HCT116 (cell line): ENCODE measurements around the gene SPATA25. TPM values are rescaled to one million over a fixed set of nuclear protein-coding genes. Genes with fewer than 3 reads are reported as not detected.
"Not testable (repeated sequence)": the region's sequence is repeated elsewhere in the genome, so short reads cannot be mapped to it uniquely, and the experiment has no call there.

Experiments
- ATAC-seq: fragments of 200-7000 bp; cut with Tn5 transposase; 2 replicates; pipeline ENCODE4 v1.9.1; 2020; ENCODE audit warnings: mild to moderate bottlenecking, moderate library complexity
- BruUV-seq: library from RNA; stranded (reverse); fragments of 400-500 nt; replicated peaks from 2 replicates; lab custom pipeline; 2021; lab: Mats Ljungman, UMichigan
- CTCF ChIA-PET: fragments of 300-600 bp; sonication (Branson Sonifier 250); formaldehyde crosslinking; loops from one replicate; lab custom pipeline; 2021; ENCODE audit warnings: antibody characterized with exemption; lab: Charles Lee
- POLR2A ChIA-PET: fragments of 300-600, 350-600 bp; sonication (Branson Sonifier 250); formaldehyde crosslinking; loops from one replicate; lab custom pipeline; 2021; ENCODE audit warnings: antibody characterized with exemption; lab: Charles Lee
- RAD21 ChIA-PET, 2 experiments: fragments of 300-600 bp; sonication (Branson Sonifier 250); formaldehyde crosslinking; loops; one replicate each; lab custom pipeline; 2023; ENCODE audit warnings: low total read pairs in 2 of 2; ENCODE audit not compliant: uncharacterized antibody in 2 of 2, unreplicated experiment in 2 of 2, low non-redundant PET in 1 of 2; lab: Charles Lee
- DNase-seq: peaks from one replicate; pipeline ENCODE4 v3.0.0-alpha.2; 2010; ENCODE audit warnings: low read depth, low spot score
- H2AFZ ChIP-seq: fragments of 200-600 bp; shearing (Covaris generic), sonication (generic); 2 replicates; pipeline ENCODE4 v1.6.1; 2017; ENCODE audit warnings: low read depth, mixed run types, mixed read lengths, antibody characterized with exemption, low read length; ENCODE audit not compliant: poor library complexity, severe bottlenecking
- H3K27ac ChIP-seq: 2 replicates; pipeline ENCODE4 v1.5.1; 2012; ENCODE audit warnings: low read depth, low read length
- H3K27me3 ChIP-seq: fragments of 200-600 bp; sonication (generic); 2 replicates; pipeline ENCODE4 v1.6.1; 2016; ENCODE audit warnings: mixed run types, low read length, mixed read lengths; ENCODE audit not compliant: insufficient read depth
- H3K36me3 ChIP-seq, 2 experiments: fragments of 200-500 bp in 1 of 2; fragments of 200-600 bp in 1 of 2; sonication (Bioruptor generic) in 1 of 2; sonication (generic) in 1 of 2; 2 replicates each; pipeline versions ENCODE4 v1.5.1 to v1.6.1; 2014 to 2016; ENCODE audit warnings: low read length in 2 of 2, inconsistent platforms in 1 of 2, mixed read lengths in 1 of 2, mixed run types in 1 of 2; ENCODE audit not compliant: insufficient read depth in 2 of 2, control insufficient read depth in 1 of 2
- H3K4me1 ChIP-seq, 2 experiments: fragments of 200-600 bp in 1 of 2; sonication (generic) in 1 of 2; 2 replicates each; pipeline versions ENCODE4 v1.5.1 to v1.6.1; 2012 to 2017; ENCODE audit warnings: low read length in 2 of 2, inconsistent platforms in 1 of 2, mild to moderate bottlenecking in 1 of 2, mixed read lengths in 1 of 2, mixed run types in 1 of 2, moderate library complexity in 1 of 2; ENCODE audit not compliant: insufficient read depth in 2 of 2, control insufficient read depth in 1 of 2
- H3K4me2 ChIP-seq: fragments of 200-600 bp; sonication (generic); 2 replicates; pipeline ENCODE4 v1.6.1; 2017; ENCODE audit warnings: mixed run types, low read length, mixed read lengths
- H3K4me3 ChIP-seq, 2 experiments: fragments of 200-600 bp in 1 of 2; sonication (generic) in 1 of 2; replicated peaks in 1 of 2; 2 replicates each; pipeline ENCODE4 v1.5.1; 2011 to 2016; ENCODE audit warnings: low read length in 2 of 2, control low read depth in 1 of 2, low read depth in 1 of 2, mild to moderate bottlenecking in 1 of 2, mixed read lengths in 1 of 2, mixed run types in 1 of 2
- H3K79me2 ChIP-seq: fragments of 200-600 bp; sonication (generic); 2 replicates; pipeline ENCODE4 v1.6.1; 2017; ENCODE audit warnings: mild to moderate bottlenecking, mixed run types, low read length, moderate library complexity, mixed read lengths; ENCODE audit not compliant: insufficient read depth
- H3K9ac ChIP-seq: fragments of 200-600 bp; sonication (generic); 2 replicates; pipeline ENCODE4 v1.6.1; 2016; ENCODE audit warnings: low read length, mixed read lengths
- H3K9me2 ChIP-seq: fragments of 200-600 bp; sonication (generic), shearing (Covaris generic); 2 replicates; pipeline ENCODE4 v1.6.1; 2017; ENCODE audit warnings: mixed run types, mild to moderate bottlenecking, moderate library complexity; ENCODE audit not compliant: insufficient read depth
- H3K9me3 ChIP-seq, 2 experiments: fragments of 200-500 bp in 1 of 2; fragments of 200-600 bp in 1 of 2; sonication (Bioruptor generic) in 1 of 2; sonication (generic) in 1 of 2; 2 replicates each; pipeline ENCODE4 v1.6.1; 2014 to 2017; ENCODE audit warnings: low read length in 2 of 2, mixed read lengths in 2 of 2, inconsistent platforms in 1 of 2, low read depth in 1 of 2, mild to moderate bottlenecking in 1 of 2, mixed run types in 1 of 2, moderate library complexity in 1 of 2; ENCODE audit not compliant: control insufficient read depth in 1 of 2, insufficient read depth in 1 of 2
- H4K20me1 ChIP-seq: fragments of 200-600 bp; sonication (generic), shearing (Covaris generic); 2 replicates; pipeline ENCODE4 v1.6.1; 2017; ENCODE audit warnings: mixed run types, mild to moderate bottlenecking, moderate library complexity; ENCODE audit not compliant: insufficient read depth
- ATF3 ChIP-seq: IDR thresholded peaks from 2 replicates; pipeline ENCODE4 v1.6.1; 2012
- CBX3 ChIP-seq: IDR thresholded peaks from 2 replicates; pipeline ENCODE4 v1.6.1; 2012; ENCODE audit warnings: low read depth
- EZH2phosphoT487 ChIP-seq: fragments of 200-600 bp; IDR thresholded peaks from 2 replicates; pipeline ENCODE4 v1.6.1; 2018; ENCODE audit warnings: antibody characterized with exemption, borderline replicate concordance
- FOSL1 ChIP-seq: IDR thresholded peaks from 2 replicates; pipeline ENCODE4 v1.6.1; 2012; ENCODE audit warnings: low read depth
- RAD21 ChIP-seq: IDR thresholded peaks from 2 replicates; pipeline ENCODE4 v1.6.1; 2012; ENCODE audit warnings: low read depth, mild to moderate bottlenecking
- SIN3A ChIP-seq: IDR thresholded peaks from 2 replicates; pipeline ENCODE4 v1.6.1; 2012; ENCODE audit warnings: low read depth
- SP1 ChIP-seq: IDR thresholded peaks from 2 replicates; pipeline ENCODE4 v1.6.1; 2012; ENCODE audit warnings: low read depth
- ZFX ChIP-seq: fragments of 450-650 bp; IDR thresholded peaks from 2 replicates; pipeline ENCODE4 v1.6.1; 2017
- ZNF274 ChIP-seq: fragments of 200-500 bp; sonication (Bioruptor generic); IDR thresholded peaks from 2 replicates; pipeline ENCODE4 v1.6.1; 2014; ENCODE audit warnings: mild to moderate bottlenecking, low read depth, low read length, inconsistent platforms
- intact Hi-C: fragments of 100-400 bp; cut with micrococcal nuclease; formaldehyde crosslinking; loops from 2 replicates; pipeline ENCODE4 v1.10.0; 2022
- total RNA-seq: library from RNA; stranded (reverse); gene quantifications from one replicate; pipeline ENCODE4 v1.2.1, GENCODE V29; 2021; ENCODE audit not compliant: unreplicated experiment
- TF ChIP-seq, protein P1 (sequence below), 3 experiments: fragments of 200-600 bp in 1 of 3; sonication (generic) in 1 of 3; IDR thresholded peaks in 2 of 3; conservative IDR thresholded peaks in 1 of 3; 2 replicates each; pipeline ENCODE4 v1.5.1; 2012 to 2017; ENCODE audit warnings: low read depth in 2 of 3, low read length in 2 of 3, antibody characterized with exemption in 1 of 3, borderline replicate concordance in 1 of 3, control low read depth in 1 of 3, mild to moderate bottlenecking in 1 of 3, mixed read lengths in 1 of 3, mixed run types in 1 of 3, moderate library complexity in 1 of 3; ENCODE audit not compliant: insufficient read depth in 1 of 3
- TF ChIP-seq, protein P2 (sequence below): IDR thresholded peaks from 2 replicates; pipeline ENCODE4 v1.6.1; 2012; ENCODE audit warnings: low read depth

Gene SPATA25
- total RNA-seq, 1 experiment from 2014 or later: 0.42 TPM

DNA sequence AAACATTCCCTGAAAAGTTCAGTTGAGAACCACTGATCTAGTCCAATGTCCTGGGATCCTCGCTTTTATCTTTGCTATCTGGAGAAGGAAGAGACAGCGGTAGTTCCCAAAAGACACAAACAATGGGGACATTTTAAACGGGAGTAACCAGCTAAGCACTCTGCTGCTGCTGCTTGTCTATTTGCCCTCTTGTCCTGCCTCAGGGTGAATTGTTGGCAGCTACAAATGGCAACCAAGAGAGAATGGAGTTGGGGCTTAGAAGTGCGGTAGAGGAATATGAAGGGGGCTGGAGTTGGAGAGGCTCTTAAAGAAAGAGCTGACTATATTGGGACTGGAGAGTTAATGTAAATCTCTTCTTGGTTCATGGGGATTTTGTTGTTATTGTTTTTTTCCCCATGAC is 12.8 kb downstream of the SPATA25 start:
- Histone ChIP-seq H3K79me2 (no peaks in the 10 kb centered on the region), H3K36me3 (no peaks in the 10 kb centered on the region), H3K27me3 (no peaks in the 10 kb centered on the region), H3K9ac (no peak overlapping the region), H2AFZ (no peak overlapping the region), H3K4me3 (no peak overlapping the region), H3K4me1 (no peaks in the 10 kb centered on the region), H3K9me3 (no peaks in the 10 kb centered on the region), H3K4me2 (no peak overlapping the region), H4K20me1 (no peaks in the 10 kb centered on the region)
- ChIA-PET POLR2A (interaction anchor here (0.7 kb wide), 1 partner anchor 76 kb away, joined by 3 read pairs; no protein-coding TSS in a partner anchor), RAD21 (no interaction called here), CTCF (no interaction called here)
- intact Hi-C loops: no loop called here
- no TSS peak for BruUV-seq
- DNase-seq (no peak), ATAC-seq (no peak)
- TF ChIP-seq, protein P1, sequence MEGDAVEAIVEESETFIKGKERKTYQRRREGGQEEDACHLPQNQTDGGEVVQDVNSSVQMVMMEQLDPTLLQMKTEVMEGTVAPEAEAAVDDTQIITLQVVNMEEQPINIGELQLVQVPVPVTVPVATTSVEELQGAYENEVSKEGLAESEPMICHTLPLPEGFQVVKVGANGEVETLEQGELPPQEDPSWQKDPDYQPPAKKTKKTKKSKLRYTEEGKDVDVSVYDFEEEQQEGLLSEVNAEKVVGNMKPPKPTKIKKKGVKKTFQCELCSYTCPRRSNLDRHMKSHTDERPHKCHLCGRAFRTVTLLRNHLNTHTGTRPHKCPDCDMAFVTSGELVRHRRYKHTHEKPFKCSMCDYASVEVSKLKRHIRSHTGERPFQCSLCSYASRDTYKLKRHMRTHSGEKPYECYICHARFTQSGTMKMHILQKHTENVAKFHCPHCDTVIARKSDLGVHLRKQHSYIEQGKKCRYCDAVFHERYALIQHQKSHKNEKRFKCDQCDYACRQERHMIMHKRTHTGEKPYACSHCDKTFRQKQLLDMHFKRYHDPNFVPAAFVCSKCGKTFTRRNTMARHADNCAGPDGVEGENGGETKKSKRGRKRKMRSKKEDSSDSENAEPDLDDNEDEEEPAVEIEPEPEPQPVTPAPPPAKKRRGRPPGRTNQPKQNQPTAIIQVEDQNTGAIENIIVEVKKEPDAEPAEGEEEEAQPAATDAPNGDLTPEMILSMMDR (IDR thresholded peaks at IDR 0.05 in 2 of 3, conservative IDR thresholded peaks at IDR 0.05 in 1 of 3; ENCODE audit: borderline replicate concordance in 1 of 3, insufficient read depth in 1 of 3, low read depth in 2 of 3, low read length in 2 of 3): no peak
- TF ChIP-seq SP1 (no peak), EZH2phosphoT487 (no peak), RAD21 (no peak), FOSL1 (no peak), ZNF274 (no peak), CBX3 (no peak), ZFX (no peak), SIN3A (no peak), ATF3 (no peak)
- TF ChIP-seq, protein P2, sequence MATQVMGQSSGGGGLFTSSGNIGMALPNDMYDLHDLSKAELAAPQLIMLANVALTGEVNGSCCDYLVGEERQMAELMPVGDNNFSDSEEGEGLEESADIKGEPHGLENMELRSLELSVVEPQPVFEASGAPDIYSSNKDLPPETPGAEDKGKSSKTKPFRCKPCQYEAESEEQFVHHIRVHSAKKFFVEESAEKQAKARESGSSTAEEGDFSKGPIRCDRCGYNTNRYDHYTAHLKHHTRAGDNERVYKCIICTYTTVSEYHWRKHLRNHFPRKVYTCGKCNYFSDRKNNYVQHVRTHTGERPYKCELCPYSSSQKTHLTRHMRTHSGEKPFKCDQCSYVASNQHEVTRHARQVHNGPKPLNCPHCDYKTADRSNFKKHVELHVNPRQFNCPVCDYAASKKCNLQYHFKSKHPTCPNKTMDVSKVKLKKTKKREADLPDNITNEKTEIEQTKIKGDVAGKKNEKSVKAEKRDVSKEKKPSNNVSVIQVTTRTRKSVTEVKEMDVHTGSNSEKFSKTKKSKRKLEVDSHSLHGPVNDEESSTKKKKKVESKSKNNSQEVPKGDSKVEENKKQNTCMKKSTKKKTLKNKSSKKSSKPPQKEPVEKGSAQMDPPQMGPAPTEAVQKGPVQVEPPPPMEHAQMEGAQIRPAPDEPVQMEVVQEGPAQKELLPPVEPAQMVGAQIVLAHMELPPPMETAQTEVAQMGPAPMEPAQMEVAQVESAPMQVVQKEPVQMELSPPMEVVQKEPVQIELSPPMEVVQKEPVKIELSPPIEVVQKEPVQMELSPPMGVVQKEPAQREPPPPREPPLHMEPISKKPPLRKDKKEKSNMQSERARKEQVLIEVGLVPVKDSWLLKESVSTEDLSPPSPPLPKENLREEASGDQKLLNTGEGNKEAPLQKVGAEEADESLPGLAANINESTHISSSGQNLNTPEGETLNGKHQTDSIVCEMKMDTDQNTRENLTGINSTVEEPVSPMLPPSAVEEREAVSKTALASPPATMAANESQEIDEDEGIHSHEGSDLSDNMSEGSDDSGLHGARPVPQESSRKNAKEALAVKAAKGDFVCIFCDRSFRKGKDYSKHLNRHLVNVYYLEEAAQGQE: no peak
- TF ChIP-seq, all 23 proteins: peak for 0
- no peaks in the 10 kb centered on the region for H3K9me2 ChIP-seq
- H3K27ac ChIP-seq: no peak overlapping the region

- H3K27me3 ChIP-seq, ATAC-seq, POLR2A ChIA-PET, H3K4me1 ChIP-seq, H3K27ac ChIP-seq, DNase-seq, H3K4me2 ChIP-seq, H2AFZ ChIP-seq, H3K79me2 ChIP-seq, intact Hi-C loops, H3K9me2 ChIP-seq, H4K20me1 ChIP-seq, H3K9me3 ChIP-seq, CTCF ChIA-PET, BruUV-seq, H3K4me3 ChIP-seq, RAD21 ChIA-PET, H3K9ac ChIP-seq, H3K36me3 ChIP-seq: not testable (repeated sequence)
Observed at GRCh38 chr20:45874104-45874481, 13.3 kb downstream of the SPATA25 start.
